ENCODE measurements around the gene TUBA4A. TPM values are rescaled to one million over a fixed set of nuclear protein-coding genes. Genes with fewer than 3 reads are reported as not detected.

Gene TUBA4A
- polyA plus RNA-seq, 1 donor from 2014 or later, result not detected

DNA sequence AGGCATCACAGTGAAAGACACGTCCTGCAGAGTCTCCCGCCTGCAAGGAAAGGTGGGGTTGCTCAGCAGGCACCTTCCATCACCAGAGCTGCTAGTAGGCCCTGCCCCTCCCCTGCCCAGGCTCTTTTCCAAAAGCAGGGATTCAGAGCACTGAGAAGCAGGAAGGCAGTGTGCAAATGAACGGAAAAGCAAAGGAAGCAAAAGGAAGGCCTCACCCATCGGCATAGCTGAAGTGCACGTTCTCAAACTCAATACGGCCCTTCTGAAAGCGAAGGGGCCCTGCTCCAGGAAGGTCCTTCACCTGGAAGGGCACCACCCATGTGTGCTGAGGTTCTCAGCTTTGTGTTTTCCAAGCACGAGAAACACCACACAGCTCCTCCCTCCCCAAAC, 40.7 kb downstream of the TUBA4A start:
- Histone ChIP-seq H3K9me2 (ENCODE audit: insufficient read depth, low read length) (no peaks in the 10 kb centered on the region), H4K20me1 (ENCODE audit: insufficient read depth) (no peaks in the 10 kb centered on the region), H3K36me3 (ENCODE audit: insufficient read depth, low read length) (no peaks in the 10 kb centered on the region), H3K9ac (ENCODE audit: low read length) (no peak overlapping the region), H3K4me3 (ENCODE audit: low read length) (no peak overlapping the region), H3K4me2 (ENCODE audit: low read length) (no peak overlapping the region), H3K9me3 (ENCODE audit: low read length) (no peaks in the 10 kb centered on the region), H3K27me3 (ENCODE audit: insufficient read depth, low read depth, low read length) (no peaks in the 10 kb centered on the region), H3K27ac (ENCODE audit: low read length) (no peak overlapping the region), H3K79me2 (replicated peaks; ENCODE audit: insufficient read depth, low read length) (no peaks in the 10 kb centered on the region), H2AFZ (ENCODE audit: low read depth, low read length) (no peak overlapping the region), H3F3A (ENCODE audit: insufficient read depth, low read length, poor library complexity, severe bottlenecking) (no peaks in the 10 kb centered on the region)
- TF ChIP-seq, protein P1, sequence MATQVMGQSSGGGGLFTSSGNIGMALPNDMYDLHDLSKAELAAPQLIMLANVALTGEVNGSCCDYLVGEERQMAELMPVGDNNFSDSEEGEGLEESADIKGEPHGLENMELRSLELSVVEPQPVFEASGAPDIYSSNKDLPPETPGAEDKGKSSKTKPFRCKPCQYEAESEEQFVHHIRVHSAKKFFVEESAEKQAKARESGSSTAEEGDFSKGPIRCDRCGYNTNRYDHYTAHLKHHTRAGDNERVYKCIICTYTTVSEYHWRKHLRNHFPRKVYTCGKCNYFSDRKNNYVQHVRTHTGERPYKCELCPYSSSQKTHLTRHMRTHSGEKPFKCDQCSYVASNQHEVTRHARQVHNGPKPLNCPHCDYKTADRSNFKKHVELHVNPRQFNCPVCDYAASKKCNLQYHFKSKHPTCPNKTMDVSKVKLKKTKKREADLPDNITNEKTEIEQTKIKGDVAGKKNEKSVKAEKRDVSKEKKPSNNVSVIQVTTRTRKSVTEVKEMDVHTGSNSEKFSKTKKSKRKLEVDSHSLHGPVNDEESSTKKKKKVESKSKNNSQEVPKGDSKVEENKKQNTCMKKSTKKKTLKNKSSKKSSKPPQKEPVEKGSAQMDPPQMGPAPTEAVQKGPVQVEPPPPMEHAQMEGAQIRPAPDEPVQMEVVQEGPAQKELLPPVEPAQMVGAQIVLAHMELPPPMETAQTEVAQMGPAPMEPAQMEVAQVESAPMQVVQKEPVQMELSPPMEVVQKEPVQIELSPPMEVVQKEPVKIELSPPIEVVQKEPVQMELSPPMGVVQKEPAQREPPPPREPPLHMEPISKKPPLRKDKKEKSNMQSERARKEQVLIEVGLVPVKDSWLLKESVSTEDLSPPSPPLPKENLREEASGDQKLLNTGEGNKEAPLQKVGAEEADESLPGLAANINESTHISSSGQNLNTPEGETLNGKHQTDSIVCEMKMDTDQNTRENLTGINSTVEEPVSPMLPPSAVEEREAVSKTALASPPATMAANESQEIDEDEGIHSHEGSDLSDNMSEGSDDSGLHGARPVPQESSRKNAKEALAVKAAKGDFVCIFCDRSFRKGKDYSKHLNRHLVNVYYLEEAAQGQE (IDR thresholded peaks at IDR 0.05; ENCODE audit: borderline replicate concordance), result no peak
- TF ChIP-seq SMC3 (conservative IDR thresholded peaks at IDR 0.05; ENCODE audit: poor library complexity) (no peak), EZH2 (IDR thresholded peaks at IDR 0.05; ENCODE audit: borderline replicate concordance, insufficient read depth, low read length, poor library complexity, severe bottlenecking) (no peak), TAF1 (IDR thresholded peaks at IDR 0.05; ENCODE audit: low read depth) (no peak), RAD21 (conservative IDR thresholded peaks at IDR 0.05) (no peak), MXI1 (conservative IDR thresholded peaks at IDR 0.05; ENCODE audit: poor library complexity, severe bottlenecking) (no peak), EP300 (conservative IDR thresholded peaks at IDR 0.05; ENCODE audit: poor library complexity, severe bottlenecking) (no peak), POLR2AphosphoS5 (IDR thresholded peaks at IDR 0.05) (no peak)
- TF ChIP-seq, protein P2, sequence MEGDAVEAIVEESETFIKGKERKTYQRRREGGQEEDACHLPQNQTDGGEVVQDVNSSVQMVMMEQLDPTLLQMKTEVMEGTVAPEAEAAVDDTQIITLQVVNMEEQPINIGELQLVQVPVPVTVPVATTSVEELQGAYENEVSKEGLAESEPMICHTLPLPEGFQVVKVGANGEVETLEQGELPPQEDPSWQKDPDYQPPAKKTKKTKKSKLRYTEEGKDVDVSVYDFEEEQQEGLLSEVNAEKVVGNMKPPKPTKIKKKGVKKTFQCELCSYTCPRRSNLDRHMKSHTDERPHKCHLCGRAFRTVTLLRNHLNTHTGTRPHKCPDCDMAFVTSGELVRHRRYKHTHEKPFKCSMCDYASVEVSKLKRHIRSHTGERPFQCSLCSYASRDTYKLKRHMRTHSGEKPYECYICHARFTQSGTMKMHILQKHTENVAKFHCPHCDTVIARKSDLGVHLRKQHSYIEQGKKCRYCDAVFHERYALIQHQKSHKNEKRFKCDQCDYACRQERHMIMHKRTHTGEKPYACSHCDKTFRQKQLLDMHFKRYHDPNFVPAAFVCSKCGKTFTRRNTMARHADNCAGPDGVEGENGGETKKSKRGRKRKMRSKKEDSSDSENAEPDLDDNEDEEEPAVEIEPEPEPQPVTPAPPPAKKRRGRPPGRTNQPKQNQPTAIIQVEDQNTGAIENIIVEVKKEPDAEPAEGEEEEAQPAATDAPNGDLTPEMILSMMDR (IDR thresholded peaks at IDR 0.05; ENCODE audit: poor library complexity, severe bottlenecking), result no peak

DNA sequence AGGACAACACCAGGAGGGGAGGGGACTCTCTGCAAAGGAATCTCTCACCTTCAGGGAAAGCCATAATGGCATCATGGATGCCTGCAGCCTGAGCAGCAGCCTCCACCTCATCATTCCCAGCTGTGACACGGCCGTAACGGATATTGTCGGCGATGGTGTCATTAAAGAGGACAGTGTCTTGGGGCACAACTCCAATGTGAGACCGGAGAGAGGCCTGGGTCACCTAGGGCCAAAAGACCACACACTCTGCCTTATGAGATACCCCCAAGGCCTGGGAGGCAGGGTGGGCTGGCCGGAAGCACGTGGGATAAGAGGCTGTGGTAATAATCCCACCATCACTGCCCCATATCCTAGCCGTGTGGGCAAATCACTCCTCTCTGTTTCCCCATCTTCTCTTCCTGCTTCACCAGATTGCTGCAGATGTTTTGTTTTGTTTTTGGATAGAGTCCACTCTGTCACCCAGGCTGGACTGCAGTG, 42.8 kb downstream of the TUBA4A start:
- H3F3A ChIP-seq (ENCODE audit: insufficient read depth, low read length, poor library complexity, severe bottlenecking), result no peaks in the 10 kb centered on the region
- H3K9me3 ChIP-seq (ENCODE audit: low read length), result no peaks in the 10 kb centered on the region
- TF ChIP-seq RAD21 (conservative IDR thresholded peaks at IDR 0.05), result no peak
- TF ChIP-seq TAF1 (IDR thresholded peaks at IDR 0.05; ENCODE audit: low read depth), result no peak
- H3K27ac ChIP-seq (ENCODE audit: low read length), result no peak overlapping the region
- no peaks in the 10 kb centered on the region for H3K36me3 ChIP-seq (ENCODE audit: insufficient read depth, low read length)
- no peak overlapping the region for H2AFZ ChIP-seq (ENCODE audit: low read depth, low read length)
- H3K4me3 ChIP-seq (ENCODE audit: low read length), result no peak overlapping the region
- no peaks in the 10 kb centered on the region for H3K9me2 ChIP-seq (ENCODE audit: insufficient read depth, low read length)
- H3K9ac ChIP-seq (ENCODE audit: low read length), result no peak overlapping the region
- H3K27me3 ChIP-seq (ENCODE audit: insufficient read depth, low read depth, low read length), result no peaks in the 10 kb centered on the region
- H4K20me1 ChIP-seq (ENCODE audit: insufficient read depth), result no peaks in the 10 kb centered on the region
- no peaks in the 10 kb centered on the region for H3K79me2 ChIP-seq (replicated peaks; ENCODE audit: insufficient read depth, low read length)
- no peak overlapping the region for H3K4me2 ChIP-seq (ENCODE audit: low read length)

Data from neural cell (in vitro differentiated cells).